ENCODE results near the gene CNNM1. TPM values are rescaled to one million over a fixed set of nuclear protein-coding genes. Genes with fewer than 3 reads are reported as not detected.

Gene CNNM1
- total RNA-seq, 1 experiment from 2014 or later, result not detected

GRCh38 chr10:99341860-99342490 lies 12.8 kb downstream of the CNNM1 start:
- H3K36me3 Mint-ChIP-seq (ENCODE audit: insufficient read depth, unreplicated experiment), result no peaks in the 10 kb centered on the region
- no peak overlapping the region for H3K27ac Mint-ChIP-seq (ENCODE audit: unreplicated experiment)
- ChIA-PET CTCF (no interaction called here), POLR2A (no interaction called here)
- H3K9me3 ChIP-seq, result peaks cover 7% of the 10 kb centered on the region; the same call in 1 of the 2 replicates
- DNase-seq, result no peak
- peaks cover 8% of the 10 kb centered on the region for H3K4me1 ChIP-seq
- H3K9me3 Mint-ChIP-seq (ENCODE audit: unreplicated experiment), result peaks cover 8% of the 10 kb centered on the region
- no peaks in the 10 kb centered on the region for H3K27me3 Mint-ChIP-seq (ENCODE audit: insufficient read depth, unreplicated experiment)
- peaks cover 16% of the 10 kb centered on the region for H3K4me1 Mint-ChIP-seq (ENCODE audit: low read depth, unreplicated experiment)
- intact Hi-C loops (cut with micrococcal nuclease; ENCODE audit: unreplicated experiment), result no loop called here
- no peak overlapping the region for H3K4me3 Mint-ChIP-seq (ENCODE audit: unreplicated experiment)
- H3K4me3 ChIP-seq (ENCODE audit: low read depth, low read length), result no peak overlapping the region
- TF ChIP-seq, protein P1, sequence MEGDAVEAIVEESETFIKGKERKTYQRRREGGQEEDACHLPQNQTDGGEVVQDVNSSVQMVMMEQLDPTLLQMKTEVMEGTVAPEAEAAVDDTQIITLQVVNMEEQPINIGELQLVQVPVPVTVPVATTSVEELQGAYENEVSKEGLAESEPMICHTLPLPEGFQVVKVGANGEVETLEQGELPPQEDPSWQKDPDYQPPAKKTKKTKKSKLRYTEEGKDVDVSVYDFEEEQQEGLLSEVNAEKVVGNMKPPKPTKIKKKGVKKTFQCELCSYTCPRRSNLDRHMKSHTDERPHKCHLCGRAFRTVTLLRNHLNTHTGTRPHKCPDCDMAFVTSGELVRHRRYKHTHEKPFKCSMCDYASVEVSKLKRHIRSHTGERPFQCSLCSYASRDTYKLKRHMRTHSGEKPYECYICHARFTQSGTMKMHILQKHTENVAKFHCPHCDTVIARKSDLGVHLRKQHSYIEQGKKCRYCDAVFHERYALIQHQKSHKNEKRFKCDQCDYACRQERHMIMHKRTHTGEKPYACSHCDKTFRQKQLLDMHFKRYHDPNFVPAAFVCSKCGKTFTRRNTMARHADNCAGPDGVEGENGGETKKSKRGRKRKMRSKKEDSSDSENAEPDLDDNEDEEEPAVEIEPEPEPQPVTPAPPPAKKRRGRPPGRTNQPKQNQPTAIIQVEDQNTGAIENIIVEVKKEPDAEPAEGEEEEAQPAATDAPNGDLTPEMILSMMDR (IDR thresholded peaks at IDR 0.05; ENCODE audit: insufficient read depth in 1 of 2, low read depth in 1 of 2, low read length in 1 of 2, severe bottlenecking in 1 of 2, unreplicated experiment in 1 of 2), result no peak
- no TSS peak for BruUV-seq (replicated peaks)
- no peaks in the 10 kb centered on the region for H3K36me3 ChIP-seq (ENCODE audit: control insufficient read depth, insufficient read depth, low read length)
- no peaks in the 10 kb centered on the region for H3K27me3 ChIP-seq (replicated peaks; ENCODE audit: control insufficient read depth, insufficient read depth, low read length)

DNA sequence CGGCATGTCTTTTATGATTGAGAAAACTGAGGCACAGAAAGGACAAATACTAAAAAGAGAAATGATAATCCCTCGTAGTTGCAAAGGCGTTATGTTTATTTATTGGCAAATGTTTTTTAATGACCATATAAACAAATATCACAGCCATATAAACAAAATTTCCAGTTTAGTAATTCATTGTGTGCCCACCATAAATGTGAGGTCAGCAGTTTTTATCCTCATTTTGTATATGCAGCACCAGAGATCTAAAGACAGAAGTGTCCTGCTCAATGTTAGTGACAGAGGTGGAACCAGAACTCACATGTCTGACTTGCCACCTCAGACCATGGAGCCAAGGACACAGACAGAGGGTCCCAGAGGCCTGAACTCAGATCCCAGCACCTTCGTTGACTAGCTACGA lies 14.1 kb downstream of the CNNM1 start:
- TF ChIP-seq, protein P1 (IDR thresholded peaks at IDR 0.05; ENCODE audit: insufficient read depth in 1 of 2, low read depth in 1 of 2, low read length in 1 of 2, severe bottlenecking in 1 of 2, unreplicated experiment in 1 of 2), result no peak
- Mint-ChIP-seq H3K27ac (ENCODE audit: unreplicated experiment) (no peak overlapping the region), H3K27me3 (ENCODE audit: insufficient read depth, unreplicated experiment) (no peaks in the 10 kb centered on the region), H3K36me3 (ENCODE audit: insufficient read depth, unreplicated experiment) (no peaks in the 10 kb centered on the region), H3K4me3 (ENCODE audit: unreplicated experiment) (no peak overlapping the region), H3K4me1 (ENCODE audit: low read depth, unreplicated experiment) (peaks cover 16% of the 10 kb centered on the region), H3K9me3 (ENCODE audit: unreplicated experiment) (peaks cover 8% of the 10 kb centered on the region)
- intact Hi-C loops (cut with micrococcal nuclease; ENCODE audit: unreplicated experiment), result no loop called here
- ChIA-PET CTCF (no interaction called here), POLR2A (no interaction called here)
- Histone ChIP-seq H3K4me1 (peaks cover 8% of the 10 kb centered on the region), H3K27me3 (replicated peaks; ENCODE audit: control insufficient read depth, insufficient read depth, low read length) (no peaks in the 10 kb centered on the region), H3K36me3 (ENCODE audit: control insufficient read depth, insufficient read depth, low read length) (no peaks in the 10 kb centered on the region), H3K9me3 (peaks cover 7% of the 10 kb centered on the region; the same call in 1 of the 2 replicates), H3K4me3 (ENCODE audit: low read depth, low read length) (no peak overlapping the region)
- no peak for DNase-seq
- BruUV-seq (replicated peaks), result no TSS peak

GRCh38 chr10:99344715-99345114 lies 15.6 kb downstream of the CNNM1 start:
- ChIA-PET POLR2A (no interaction called here), CTCF (no interaction called here)
- H3K27me3 ChIP-seq (replicated peaks; ENCODE audit: control insufficient read depth, insufficient read depth, low read length), result no peaks in the 10 kb centered on the region
- Mint-ChIP-seq H3K4me1 (ENCODE audit: low read depth, unreplicated experiment) (peaks cover 21% of the 10 kb centered on the region), H3K36me3 (ENCODE audit: insufficient read depth, unreplicated experiment) (no peaks in the 10 kb centered on the region), H3K4me3 (ENCODE audit: unreplicated experiment) (no peak overlapping the region), H3K27me3 (ENCODE audit: insufficient read depth, unreplicated experiment) (no peaks in the 10 kb centered on the region), H3K9me3 (ENCODE audit: unreplicated experiment) (peaks cover 8% of the 10 kb centered on the region), H3K27ac (ENCODE audit: unreplicated experiment) (no peak overlapping the region)
- H3K4me1 ChIP-seq, result no peaks in the 10 kb centered on the region
- no peak overlapping the region for H3K4me3 ChIP-seq (ENCODE audit: low read depth, low read length)
- BruUV-seq (replicated peaks), result no TSS peak
- DNase-seq, result no peak
- TF ChIP-seq, protein P1 (IDR thresholded peaks at IDR 0.05; ENCODE audit: insufficient read depth in 1 of 2, low read depth in 1 of 2, low read length in 1 of 2, severe bottlenecking in 1 of 2, unreplicated experiment in 1 of 2), result no peak
- peaks cover 2% of the 10 kb centered on the region; the same call in 1 of the 2 replicates for H3K9me3 ChIP-seq
- intact Hi-C loops (cut with micrococcal nuclease; ENCODE audit: unreplicated experiment), result no loop called here
- no peaks in the 10 kb centered on the region for H3K36me3 ChIP-seq (ENCODE audit: control insufficient read depth, insufficient read depth, low read length)
